Right lobe of liver (tissue), 6 donors: ENCODE measurements around the gene MISP. TPM values are rescaled to one million over a fixed set of nuclear protein-coding genes. Genes with fewer than 3 reads are reported as not detected.

Source experiments
- ATAC-seq, 4 donors: fragments of 200-7000 bp; cut with Tn5 transposase; one replicate each; pipeline ENCODE4 v1.9.1; 2020; ENCODE audit warnings: mild to moderate bottlenecking in 4 of 4, moderate library complexity in 4 of 4
- DNase-seq, 3 donors: peaks; one replicate each; pipeline ENCODE4 v3.0.0-alpha.2; 2020
- H3K27ac ChIP-seq, 3 donors: fragments of 200-600 bp; one replicate each; pipeline ENCODE4 v1.8.0; 2022
- H3K27me3 ChIP-seq, 2 donors: fragments of 200-600 bp; one replicate each; pipeline ENCODE4 v1.8.0; 2022
- H3K36me3 ChIP-seq, 4 donors: fragments of 200-600 bp; sonication (generic) in 1 of 4; one replicate each; pipeline versions ENCODE4 v1.5.1 to v1.8.0; 2017 to 2022; ENCODE audit warnings: control low read depth in 1 of 4
- H3K4me1 ChIP-seq, 4 donors: fragments of 200-600 bp; sonication (generic) in 1 of 4; one replicate each; pipeline versions ENCODE4 v1.5.1 to v1.8.0; 2017 to 2022; ENCODE audit warnings: control low read depth in 1 of 4
- H3K4me3 ChIP-seq, 3 donors: fragments of 200-600 bp; one replicate each; pipeline ENCODE4 v1.8.0; 2022
- H3K9me3 ChIP-seq, 4 donors: fragments of 200-600 bp; sonication (generic) in 1 of 4; one replicate each; pipeline versions ENCODE4 v1.5.1 to v1.8.0; 2017 to 2022; ENCODE audit warnings: control low read depth in 1 of 4
- POLR2A ChIP-seq: fragments of 450-650 bp; IDR thresholded peaks from one replicate; pipeline ENCODE4 v1.6.1; 2017; ENCODE audit warnings: antibody characterized with exemption, mild to moderate bottlenecking
- WGBS: methylation state at CpG from one replicate; pipeline ENCODE4 v1.1.6; 2018; ENCODE audit warnings: low coverage, low lambda C conversion rate; ENCODE audit not compliant: insufficient coverage; ENCODE audit errors: missing lambda C conversion rate; 5-methylcytosine and 5-hydroxymethylcytosine counted together
- intact Hi-C, 2 donors: fragments of 100-400 bp; cut with DNase I; formaldehyde crosslinking; loops; one replicate each; pipeline versions ENCODE4 v1.11.2 to v1.14.1; 2022
- total RNA-seq, 6 experiments: library from RNA; depleted of rRNA in 2 of 6; stranded (reverse); fragments of >200 nt in 2 of 6; fragmentation: NEBNext Ultra II Directional in 3 of 6; extraction: Animal tissue kit (Norgen Biotek cat#: 25700) in 3 of 6; gene quantifications; one replicate each; pipeline versions ENCODE4 v1.1.0 to v1.2.4, GENCODE V29; 2016 to 2023
- TF ChIP-seq, protein P1 (sequence below), 4 donors: fragments of 200-600 bp in 3 of 4; fragments of 450-650 bp in 1 of 4; IDR thresholded peaks; one replicate each; pipeline versions ENCODE4 v1.5.1 to v1.8.0; 2016 to 2022; ENCODE audit warnings: antibody characterized with exemption in 4 of 4, mild to moderate bottlenecking in 2 of 4
- donor health status: DM: no; HTN: yes; CAD: no.
- donor health status: DM: no; HTN: no; CAD: no.
- donor health status: DM: no; HTN: no; CAD: no.
- donor health status: DM: no; HTN: yes; CAD: no.
- donor health status: DM: no; HTN: yes; CAD: no.

Gene MISP
- total RNA-seq, 6 experiments from 2014 or later, result 0.09 TPM; not detected in 5

DNA sequence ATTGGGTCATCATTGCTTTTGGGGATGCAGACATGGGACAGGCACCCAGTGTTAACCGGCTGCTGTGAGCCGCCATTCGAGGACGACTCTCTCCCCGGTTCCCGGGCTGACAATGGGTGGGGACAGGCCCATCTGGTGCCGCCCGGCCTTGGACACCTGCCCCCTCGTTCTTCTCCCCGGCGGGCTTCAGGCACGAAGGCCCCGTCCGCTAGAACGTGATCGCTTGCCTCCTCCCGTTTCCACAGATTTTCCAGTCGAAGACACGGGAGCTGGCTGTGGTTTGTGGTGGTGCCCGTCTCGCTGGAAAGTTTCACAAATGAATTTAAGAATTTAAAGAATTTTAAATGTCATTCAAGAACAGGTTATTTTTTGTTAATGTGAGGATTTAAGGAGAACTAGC, 40.1 kb upstream of the MISP start:
- H3K9me3 ChIP-seq, result no peaks in the 10 kb centered on the region
- intact Hi-C loops, result no loop called here
- H3K4me1 ChIP-seq, result no peaks in the 10 kb centered on the region
- no peak overlapping the region for H3K4me3 ChIP-seq
- WGBS, result 74% methylated on average over 14 of the region's 21 CpGs
- H3K27me3 ChIP-seq, result no peaks in the 10 kb centered on the region
- no peak overlapping the region for H3K27ac ChIP-seq
- no peak for TF ChIP-seq POLR2A
- TF ChIP-seq, protein P1, sequence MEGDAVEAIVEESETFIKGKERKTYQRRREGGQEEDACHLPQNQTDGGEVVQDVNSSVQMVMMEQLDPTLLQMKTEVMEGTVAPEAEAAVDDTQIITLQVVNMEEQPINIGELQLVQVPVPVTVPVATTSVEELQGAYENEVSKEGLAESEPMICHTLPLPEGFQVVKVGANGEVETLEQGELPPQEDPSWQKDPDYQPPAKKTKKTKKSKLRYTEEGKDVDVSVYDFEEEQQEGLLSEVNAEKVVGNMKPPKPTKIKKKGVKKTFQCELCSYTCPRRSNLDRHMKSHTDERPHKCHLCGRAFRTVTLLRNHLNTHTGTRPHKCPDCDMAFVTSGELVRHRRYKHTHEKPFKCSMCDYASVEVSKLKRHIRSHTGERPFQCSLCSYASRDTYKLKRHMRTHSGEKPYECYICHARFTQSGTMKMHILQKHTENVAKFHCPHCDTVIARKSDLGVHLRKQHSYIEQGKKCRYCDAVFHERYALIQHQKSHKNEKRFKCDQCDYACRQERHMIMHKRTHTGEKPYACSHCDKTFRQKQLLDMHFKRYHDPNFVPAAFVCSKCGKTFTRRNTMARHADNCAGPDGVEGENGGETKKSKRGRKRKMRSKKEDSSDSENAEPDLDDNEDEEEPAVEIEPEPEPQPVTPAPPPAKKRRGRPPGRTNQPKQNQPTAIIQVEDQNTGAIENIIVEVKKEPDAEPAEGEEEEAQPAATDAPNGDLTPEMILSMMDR (IDR thresholded peaks at IDR 0.05), result no peak
- ATAC-seq (no peak), DNase-seq (no peak)
- H3K36me3 ChIP-seq, result no peaks in the 10 kb centered on the region

DNA sequence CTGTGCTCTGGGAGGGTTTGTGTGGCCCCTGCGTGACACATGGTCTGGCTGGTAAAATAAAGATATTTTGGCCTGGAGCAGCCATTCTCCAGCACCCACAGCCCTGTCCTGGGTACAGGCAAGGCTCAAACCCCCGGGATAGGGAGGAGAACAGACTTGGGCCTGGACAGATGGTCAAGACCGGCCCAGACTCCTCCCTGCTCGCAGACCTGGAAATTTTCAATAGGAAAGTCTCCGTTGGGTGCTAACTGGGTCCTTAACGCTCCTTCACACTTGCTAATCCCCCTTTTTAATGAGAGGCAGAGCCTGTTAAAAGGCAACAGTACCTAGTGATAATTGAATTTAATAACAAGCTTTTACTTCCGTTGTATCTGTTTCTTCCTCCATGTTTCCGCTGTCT, 39.7 kb upstream of the MISP start:
- Histone ChIP-seq H3K4me1 (no peaks in the 10 kb centered on the region), H3K36me3 (no peaks in the 10 kb centered on the region), H3K27me3 (no peaks in the 10 kb centered on the region), H3K9me3 (no peaks in the 10 kb centered on the region), H3K4me3 (no peak overlapping the region), H3K27ac (no peak overlapping the region)
- 70% methylated on average over 6 of the region's 8 CpGs for WGBS
- no peak for TF ChIP-seq POLR2A
- TF ChIP-seq, protein P1 (IDR thresholded peaks at IDR 0.05), result no peak
- no peak for DNase-seq
- ATAC-seq, result no peak
- intact Hi-C loops, result no loop called here

DNA sequence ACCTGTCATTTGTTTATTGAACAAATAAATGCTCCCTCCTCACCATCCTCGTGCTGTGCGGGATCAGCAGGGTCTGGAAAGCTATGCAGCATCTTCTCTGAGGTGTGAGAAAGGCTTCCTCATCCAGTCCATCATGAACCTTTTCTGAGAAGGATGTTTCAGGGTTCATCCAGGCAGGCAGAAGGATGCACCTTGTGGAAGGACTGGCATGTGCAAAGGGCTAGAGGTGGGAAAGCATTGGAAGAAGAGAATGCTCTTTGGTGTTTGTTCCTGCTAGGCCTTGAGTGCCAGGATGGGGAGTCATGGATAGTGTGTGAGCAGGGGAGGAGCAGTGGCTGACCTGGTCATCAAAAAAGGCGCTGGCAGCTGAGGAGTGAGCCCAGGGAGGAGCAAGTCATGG, 35.6 kb upstream of the MISP start:
- intact Hi-C loops, result no loop called here
- no peak for DNase-seq
- no peak for TF ChIP-seq POLR2A
- TF ChIP-seq, protein P1 (IDR thresholded peaks at IDR 0.05), result no peak
- WGBS, result 79% methylated on average over 2 of the region's 3 CpGs
- Histone ChIP-seq H3K4me1 (peaks cover 0 to 9% (median 0%) of the 10 kb centered on the region in 4 donors), H3K4me3 (no peak overlapping the region), H3K27ac (no peak overlapping the region), H3K9me3 (no peaks in the 10 kb centered on the region), H3K36me3 (no peaks in the 10 kb centered on the region), H3K27me3 (peaks cover 7 to 8% of the 10 kb centered on the region in 2 donors)
- ATAC-seq, result no peak

GRCh38 chr19:718251-718951, 32.5 kb upstream of the MISP start:
- H3K27ac ChIP-seq, result no peak overlapping the region
- peaks cover 7 to 13% of the 10 kb centered on the region in 2 donors for H3K27me3 ChIP-seq
- H3K4me1 ChIP-seq, result peaks cover 0 to 9% (median 0%) of the 10 kb centered on the region in 4 donors
- ATAC-seq, result peak in 1 of 4 donors; percentile 15
- intact Hi-C loops, result no loop called here
- no peaks in the 10 kb centered on the region for H3K36me3 ChIP-seq
- 40% methylated on average over 8 of the region's 23 CpGs for WGBS
- no peaks in the 10 kb centered on the region for H3K9me3 ChIP-seq
- TF ChIP-seq, protein P1 (IDR thresholded peaks at IDR 0.05), result no peak
- TF ChIP-seq POLR2A, result no peak
- H3K4me3 ChIP-seq, result no peak overlapping the region
- no peak for DNase-seq
